ENCODE results near the gene ACE.
"Not testable (repeated sequence)": the region's sequence is repeated elsewhere in the genome, so short reads cannot be mapped to it uniquely, and the experiment has no call there.

ACE gene

GRCh38 chr17:63445954-63446752, 30.7 kb upstream of the ACE start, which contains the start of gene CYB561:
Gene CYB561 (minus strand): TSS chr17:63446306. CDS start chr17:63437547, 8,759 bp downstream.
- H3K4me1 ChIP-seq (ENCODE audit: control insufficient read depth, insufficient read depth, low read length): peaks cover 34% of the 10 kb centered on the region
- no peaks in the 10 kb centered on the region for H3K27me3 ChIP-seq (ENCODE audit: control insufficient read depth, insufficient read depth, low read length)
- no peaks in the 10 kb centered on the region for H3K9me3 ChIP-seq (ENCODE audit: control insufficient read depth, low read length)
- H3K9ac ChIP-seq (ENCODE audit: low read length): peak within 1 kb of the TSS; percentile 89
- H3K36me3 ChIP-seq (ENCODE audit: control insufficient read depth, insufficient read depth, low read length): no peaks in the 10 kb centered on the region
- peak within 1 kb of the TSS; percentile 63 for H3K4me3 ChIP-seq (ENCODE audit: low read length)

GRCh38 chr17:63446753-63447470, 29.9 kb upstream of the ACE start:
- Histone ChIP-seq H3K36me3 (ENCODE audit: control insufficient read depth, insufficient read depth, low read length) (no peaks in the 10 kb centered on the region), H3K9ac (ENCODE audit: low read length) (peak overlapping the region; percentile 89), H3K27me3 (ENCODE audit: control insufficient read depth, insufficient read depth, low read length) (no peaks in the 10 kb centered on the region), H3K4me1 (ENCODE audit: control insufficient read depth, insufficient read depth, low read length) (peaks cover 34% of the 10 kb centered on the region), H3K4me3 (ENCODE audit: low read length) (peak overlapping the region; percentile 63), H3K9me3 (ENCODE audit: control insufficient read depth, low read length) (no peaks in the 10 kb centered on the region)

GRCh38 chr17:63447471-63448009, 29.3 kb upstream of the ACE start:
- H3K36me3 ChIP-seq (ENCODE audit: control insufficient read depth, insufficient read depth, low read length): no peaks in the 10 kb centered on the region
- H3K27me3 ChIP-seq (ENCODE audit: control insufficient read depth, insufficient read depth, low read length): no peaks in the 10 kb centered on the region
- H3K9ac ChIP-seq (ENCODE audit: low read length): peak overlapping the region; percentile 89
- no peaks in the 10 kb centered on the region for H3K9me3 ChIP-seq (ENCODE audit: control insufficient read depth, low read length)
- peaks cover 33% of the 10 kb centered on the region for H3K4me1 ChIP-seq (ENCODE audit: control insufficient read depth, insufficient read depth, low read length)
- peak overlapping the region; percentile 63 for H3K4me3 ChIP-seq (ENCODE audit: low read length)

GRCh38 chr17:63448655-63449054, 28.2 kb upstream of the ACE start:
- H3K9me3 ChIP-seq (ENCODE audit: control insufficient read depth, low read length): no peaks in the 10 kb centered on the region
- peaks cover 26% of the 10 kb centered on the region for H3K4me1 ChIP-seq (ENCODE audit: control insufficient read depth, insufficient read depth, low read length)
- no peak overlapping the region for H3K4me3 ChIP-seq (ENCODE audit: low read length)
- H3K36me3 ChIP-seq (ENCODE audit: control insufficient read depth, insufficient read depth, low read length): no peaks in the 10 kb centered on the region
- no peak overlapping the region for H3K9ac ChIP-seq (ENCODE audit: low read length)
- no peaks in the 10 kb centered on the region for H3K27me3 ChIP-seq (ENCODE audit: control insufficient read depth, insufficient read depth, low read length)

- H3K9me3 ChIP-seq (ENCODE audit: control insufficient read depth, low read length): no peaks in the 10 kb centered on the region
- no peak overlapping the region for H3K9ac ChIP-seq (ENCODE audit: low read length)
- peaks cover 19% of the 10 kb centered on the region for H3K4me1 ChIP-seq (ENCODE audit: control insufficient read depth, insufficient read depth, low read length)
- H3K4me3 ChIP-seq (ENCODE audit: low read length): no peak overlapping the region
- H3K27me3 ChIP-seq (ENCODE audit: control insufficient read depth, insufficient read depth, low read length): no peaks in the 10 kb centered on the region
- no peaks in the 10 kb centered on the region for H3K36me3 ChIP-seq (ENCODE audit: control insufficient read depth, insufficient read depth, low read length)
These were observed 26.3 kb upstream of the ACE start for GRCh38 chr17:63450551-63450950.

GRCh38 chr17:63451150-63451549, 25.7 kb upstream of the ACE start:
- H3K9ac ChIP-seq (ENCODE audit: low read length): no peak overlapping the region
- no peaks in the 10 kb centered on the region for H3K27me3 ChIP-seq (ENCODE audit: control insufficient read depth, insufficient read depth, low read length)
- H3K36me3 ChIP-seq (ENCODE audit: control insufficient read depth, insufficient read depth, low read length): no peaks in the 10 kb centered on the region
- H3K4me1 ChIP-seq (ENCODE audit: control insufficient read depth, insufficient read depth, low read length): peaks cover 19% of the 10 kb centered on the region
- H3K9me3 ChIP-seq (ENCODE audit: control insufficient read depth, low read length): no peaks in the 10 kb centered on the region
- no peak overlapping the region for H3K4me3 ChIP-seq (ENCODE audit: low read length)

GRCh38 chr17:63452046-63452961, 24.6 kb upstream of the ACE start:
- Histone ChIP-seq H3K9ac (ENCODE audit: low read length) (no peak overlapping the region), H3K4me3 (ENCODE audit: low read length) (no peak overlapping the region), H3K36me3 (ENCODE audit: control insufficient read depth, insufficient read depth, low read length) (no peaks in the 10 kb centered on the region), H3K4me1 (ENCODE audit: control insufficient read depth, insufficient read depth, low read length) (peaks cover 10% of the 10 kb centered on the region), H3K27me3 (ENCODE audit: control insufficient read depth, insufficient read depth, low read length) (no peaks in the 10 kb centered on the region), H3K9me3 (ENCODE audit: control insufficient read depth, low read length) (no peaks in the 10 kb centered on the region)

- H3K9ac ChIP-seq (ENCODE audit: low read length): no peak overlapping the region
- no peak overlapping the region for H3K4me3 ChIP-seq (ENCODE audit: low read length)
- no peaks in the 10 kb centered on the region for H3K9me3 ChIP-seq (ENCODE audit: control insufficient read depth, low read length)
- H3K27me3 ChIP-seq (ENCODE audit: control insufficient read depth, insufficient read depth, low read length): no peaks in the 10 kb centered on the region
- H3K4me1 ChIP-seq (ENCODE audit: control insufficient read depth, insufficient read depth, low read length): peaks cover 3% of the 10 kb centered on the region
- H3K36me3 ChIP-seq (ENCODE audit: control insufficient read depth, insufficient read depth, low read length): no peaks in the 10 kb centered on the region
These were observed 23.8 kb upstream of the ACE start for GRCh38 chr17:63452962-63453551.

- not testable (repeated sequence) for H3K9me3 ChIP-seq (ENCODE audit: control insufficient read depth, low read length); H3K27me3 ChIP-seq (ENCODE audit: control insufficient read depth, insufficient read depth, low read length); H3K4me3 ChIP-seq (ENCODE audit: low read length); H3K4me1 ChIP-seq (ENCODE audit: control insufficient read depth, insufficient read depth, low read length); H3K9ac ChIP-seq (ENCODE audit: low read length); H3K36me3 ChIP-seq (ENCODE audit: control insufficient read depth, insufficient read depth, low read length)
These were observed 22.5 kb upstream of the ACE start for GRCh38 chr17:63454357-63454756.

GRCh38 chr17:63454915-63455314, 21.9 kb upstream of the ACE start:
- Histone ChIP-seq H3K9ac (ENCODE audit: low read length) (no peak overlapping the region), H3K9me3 (ENCODE audit: control insufficient read depth, low read length) (no peaks in the 10 kb centered on the region), H3K27me3 (ENCODE audit: control insufficient read depth, insufficient read depth, low read length) (no peaks in the 10 kb centered on the region), H3K36me3 (ENCODE audit: control insufficient read depth, insufficient read depth, low read length) (no peaks in the 10 kb centered on the region), H3K4me1 (ENCODE audit: control insufficient read depth, insufficient read depth, low read length) (peaks cover 3% of the 10 kb centered on the region), H3K4me3 (ENCODE audit: low read length) (no peak overlapping the region)

- no peak overlapping the region for H3K9ac ChIP-seq (ENCODE audit: low read length)
- no peaks in the 10 kb centered on the region for H3K36me3 ChIP-seq (ENCODE audit: control insufficient read depth, insufficient read depth, low read length)
- H3K27me3 ChIP-seq (ENCODE audit: control insufficient read depth, insufficient read depth, low read length): no peaks in the 10 kb centered on the region
- no peaks in the 10 kb centered on the region for H3K9me3 ChIP-seq (ENCODE audit: control insufficient read depth, low read length)
- peaks cover 8% of the 10 kb centered on the region for H3K4me1 ChIP-seq (ENCODE audit: control insufficient read depth, insufficient read depth, low read length)
- H3K4me3 ChIP-seq (ENCODE audit: low read length): no peak overlapping the region
These were observed 21.4 kb upstream of the ACE start for GRCh38 chr17:63455417-63455816.

Measured in mucosa of stomach (tissue), 1 donor.